HG03378 (cell line): ENCODE measurements around the gene CAMKMT.

Source experiments
- ATAC-seq: cut with Tn5 transposase; IDR thresholded peaks from one replicate; pipeline ENCODE4 v1.9.1; 2021; ENCODE audit warnings: mild to moderate bottlenecking, moderate library complexity; ENCODE audit not compliant: unreplicated experiment

The CAMKMT gene

DNA sequence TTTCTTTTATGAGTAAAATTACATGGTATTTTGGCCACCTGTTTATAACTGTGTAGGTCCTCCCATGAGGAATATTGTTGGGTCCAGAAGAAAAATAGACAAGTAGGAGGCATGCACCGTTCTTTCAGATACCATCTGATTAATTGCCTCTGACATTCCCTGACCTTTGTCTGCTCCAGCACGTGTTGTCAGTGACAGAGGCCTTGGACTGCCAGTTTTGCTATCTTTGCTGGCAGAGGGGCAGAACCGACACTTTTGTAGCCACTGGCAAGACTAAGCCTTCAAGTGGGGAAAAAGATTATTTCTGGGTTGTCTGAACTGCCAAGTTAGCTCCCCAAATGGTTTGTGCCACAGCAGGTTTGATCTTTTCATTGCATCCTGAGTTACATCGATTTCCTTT lies 276.9 kb downstream of the CAMKMT start:
- no peak for ATAC-seq

DNA sequence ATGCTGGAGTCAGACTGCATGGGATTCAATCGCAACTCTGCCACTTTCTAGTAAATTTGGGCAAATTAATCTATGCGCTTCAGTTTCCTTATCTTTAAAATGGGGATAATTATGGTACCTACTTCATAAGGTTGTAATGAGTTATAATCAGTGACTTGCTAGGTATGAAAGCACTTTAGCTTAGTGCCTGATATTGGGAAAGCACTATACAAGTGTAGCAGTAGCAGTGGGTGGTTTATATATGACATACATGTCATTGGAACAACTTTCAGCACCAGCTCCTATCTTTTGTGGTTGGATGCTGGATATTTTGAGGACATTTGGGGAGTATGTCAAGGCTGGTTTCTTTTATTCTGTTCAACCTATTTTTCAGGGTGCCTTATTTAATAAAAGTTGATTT lies 277.7 kb downstream of the CAMKMT start:
- no peak for ATAC-seq

- no peak for ATAC-seq
Measured at GRCh38 chr2:44642123-44642857, 280.5 kb downstream of the CAMKMT start.

- no peak for ATAC-seq
Measured at GRCh38 chr2:44645937-44646336, 284.2 kb downstream of the CAMKMT start.

DNA sequence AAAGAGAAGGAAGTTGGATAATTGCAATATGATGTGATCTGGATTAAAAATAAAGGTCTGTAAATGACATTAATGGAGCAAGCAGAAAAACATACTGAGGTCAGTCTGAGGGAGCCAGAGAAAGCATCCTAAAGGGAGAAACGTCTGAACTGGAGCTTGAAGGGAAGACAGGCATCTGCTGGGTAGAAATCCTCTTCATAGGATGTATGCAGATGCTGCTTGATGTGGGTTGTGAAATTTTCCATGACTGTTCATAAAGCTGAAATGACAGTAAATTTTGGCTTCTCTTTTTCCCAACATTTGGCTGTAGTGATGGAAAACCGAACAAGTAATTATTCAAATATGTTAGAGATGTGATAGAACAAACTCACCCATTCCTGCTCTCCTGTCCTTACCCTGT lies 287.6 kb downstream of the CAMKMT start:
- ATAC-seq, result no peak

GRCh38 chr2:44650796-44651195 lies 289.0 kb downstream of the CAMKMT start:
- no peak for ATAC-seq

DNA sequence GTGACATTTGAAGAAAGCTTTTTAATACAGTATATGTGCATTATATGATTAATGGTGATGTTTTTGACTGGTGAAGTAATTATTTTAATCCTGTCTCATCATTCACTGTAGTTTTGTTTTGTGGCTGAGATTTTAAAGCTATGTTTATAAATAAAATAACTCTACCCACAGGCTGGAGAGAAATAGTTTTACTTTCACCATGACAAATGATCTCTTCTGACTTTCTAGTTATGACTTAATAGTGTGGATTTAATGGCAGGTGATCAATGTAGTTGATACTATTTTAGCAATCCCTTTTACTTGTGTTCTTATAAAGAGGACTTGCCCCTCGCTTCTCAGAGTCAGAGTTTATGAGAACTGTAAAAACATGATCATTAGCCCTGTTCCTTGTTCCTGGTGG lies 290.2 kb downstream of the CAMKMT start:
- ATAC-seq, result peak; percentile 88

DNA sequence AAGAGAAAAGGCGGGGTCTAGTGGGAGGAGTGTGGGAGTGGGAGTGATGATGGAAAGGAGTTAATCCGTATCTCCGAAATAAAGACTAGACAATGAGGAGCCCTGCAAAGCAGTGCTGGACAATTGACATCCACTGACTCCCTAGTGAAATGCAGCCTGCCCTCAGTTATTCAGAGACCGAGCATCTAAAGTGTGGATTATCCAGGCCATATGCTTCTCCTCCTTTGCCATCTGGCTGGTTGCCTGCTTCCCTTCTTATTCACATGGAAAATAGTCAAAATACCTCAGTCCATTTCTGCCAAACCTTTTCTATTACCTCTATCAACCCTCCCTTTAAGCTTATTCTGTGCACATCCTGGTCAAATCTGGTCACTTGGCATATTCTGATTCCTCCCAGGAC lies 291.0 kb downstream of the CAMKMT start:
- ATAC-seq, result no peak

DNA sequence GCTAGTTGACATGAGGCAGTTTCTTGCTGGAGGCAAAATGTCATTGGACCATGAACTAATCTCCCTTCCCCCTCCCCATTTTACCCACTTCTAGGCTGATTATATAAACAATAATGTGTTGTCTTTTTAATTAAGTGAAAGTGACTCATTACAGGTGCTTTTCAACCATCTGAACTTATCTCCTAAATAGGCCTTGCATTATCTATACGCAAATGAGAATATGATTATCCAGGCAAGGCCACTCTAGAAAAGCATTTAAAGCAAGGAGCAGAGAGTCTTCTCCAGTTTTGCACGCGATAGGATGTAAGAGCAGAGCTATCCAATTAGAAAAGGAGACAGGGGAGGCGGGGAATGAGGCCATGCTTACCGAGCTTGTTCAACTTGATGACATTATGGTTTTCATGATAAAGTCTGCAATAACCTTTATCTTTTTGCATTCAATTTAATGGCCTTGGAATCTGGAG lies 293.7 kb downstream of the CAMKMT start:
- ATAC-seq, result no peak

GRCh38 chr2:44656460-44656859 lies 294.7 kb downstream of the CAMKMT start:
- no peak for ATAC-seq

- ATAC-seq, result no peak
Measured at GRCh38 chr2:44663471-44664073, 301.8 kb downstream of the CAMKMT start.

GRCh38 chr2:44668336-44668735 lies 306.6 kb downstream of the CAMKMT start:
- ATAC-seq, result no peak

DNA sequence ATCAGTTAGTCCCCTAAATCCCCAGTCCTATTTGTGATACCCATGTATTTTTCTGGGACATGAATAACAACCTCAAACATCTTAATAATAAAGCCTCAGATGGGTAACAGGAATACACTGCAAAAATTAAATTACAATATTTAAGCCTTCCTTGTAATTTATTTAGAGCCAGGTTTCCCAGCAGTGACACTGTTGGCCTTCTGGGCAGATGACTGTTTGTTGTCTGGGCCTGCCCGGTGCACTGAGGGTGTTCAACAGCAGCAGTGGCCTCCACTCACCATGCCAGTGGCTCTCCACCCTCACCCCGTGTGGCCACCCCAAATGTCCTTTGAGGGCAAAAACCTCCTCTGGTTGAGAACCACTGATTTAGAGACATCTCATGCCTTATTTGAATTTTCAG lies 309.5 kb downstream of the CAMKMT start:
- no peak for ATAC-seq

GRCh38 chr2:44671916-44672315 lies 310.2 kb downstream of the CAMKMT start:
- no peak for ATAC-seq

- no peak for ATAC-seq
Measured at GRCh38 chr2:44672431-44672830, 310.7 kb downstream of the CAMKMT start.

DNA sequence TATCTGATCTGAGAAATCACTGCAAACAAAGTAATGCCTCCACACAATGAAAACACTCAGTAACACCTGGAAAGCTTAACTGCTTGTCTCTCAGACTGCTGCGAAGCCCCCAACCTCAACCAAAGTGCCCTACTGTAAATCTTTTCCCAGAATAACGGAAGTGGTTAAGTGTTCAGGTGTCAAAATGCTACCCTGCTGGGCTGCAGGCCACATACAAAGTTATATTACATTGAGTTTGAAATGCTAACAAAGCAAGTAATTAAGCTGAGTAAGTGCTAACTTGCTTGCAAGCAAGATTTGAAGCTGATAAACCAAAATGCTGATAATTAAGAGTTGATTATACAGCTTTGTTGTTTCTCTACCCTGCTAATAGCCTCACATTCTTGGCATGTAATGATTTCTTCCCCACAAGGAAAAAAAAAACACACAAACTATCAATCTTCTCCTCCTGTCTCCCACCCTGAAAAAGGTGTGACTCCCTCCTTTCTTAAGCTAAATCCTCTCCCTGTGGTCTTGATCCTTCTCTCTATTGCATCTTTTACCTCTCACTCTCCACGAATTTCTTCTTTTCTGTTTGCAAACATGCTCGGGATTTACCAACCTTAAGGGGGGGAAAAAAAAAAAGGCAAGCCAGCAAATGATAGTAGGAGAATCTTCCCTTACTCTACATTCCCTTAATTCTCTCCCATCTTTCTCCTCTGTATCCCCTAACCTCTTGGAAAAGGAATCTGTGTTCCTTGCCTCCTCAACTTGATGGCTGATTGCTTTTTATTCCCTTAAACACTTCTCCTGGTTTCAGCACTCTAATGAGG lies 312.9 kb downstream of the CAMKMT start:
- ATAC-seq, result no peak

DNA sequence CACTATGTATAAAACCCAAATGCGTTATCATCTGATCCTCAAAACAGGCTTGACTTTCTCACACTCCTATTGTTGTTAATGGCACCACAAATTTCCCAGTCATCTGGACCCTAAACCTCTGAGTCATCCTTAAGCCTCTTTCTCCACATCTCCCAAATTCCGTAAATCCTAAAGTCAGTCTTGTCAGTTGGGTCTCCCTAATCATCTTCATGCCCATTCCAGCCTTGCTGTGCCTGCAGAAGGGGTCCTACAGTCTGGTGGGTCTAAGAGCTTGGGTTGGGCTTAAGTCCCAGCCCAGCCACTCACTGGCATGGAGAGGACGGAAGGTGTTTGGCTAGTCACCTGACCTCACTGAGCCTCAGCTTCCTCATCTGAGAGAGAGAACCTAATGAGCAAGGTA lies 314.6 kb downstream of the CAMKMT start:
- ATAC-seq, result no peak

DNA sequence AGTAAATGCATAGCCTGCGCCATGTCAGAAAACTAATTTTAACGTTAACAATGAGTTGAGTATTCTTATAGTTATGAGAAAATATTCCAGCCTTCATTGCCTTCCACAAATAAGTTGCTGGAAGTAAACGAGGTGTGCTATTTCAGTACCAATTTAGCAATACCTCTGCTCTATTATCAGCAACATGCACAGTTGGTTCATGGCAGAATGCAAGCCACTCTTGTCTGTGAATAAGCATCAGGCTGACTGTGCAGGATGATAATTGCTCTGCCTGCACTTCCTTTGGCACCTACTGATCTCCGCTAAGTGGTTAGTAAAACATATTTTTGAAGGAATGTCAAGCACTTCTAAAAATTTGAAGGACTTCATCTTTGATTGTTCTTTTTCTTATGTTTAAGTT lies 317.8 kb downstream of the CAMKMT start:
- no peak for ATAC-seq

DNA sequence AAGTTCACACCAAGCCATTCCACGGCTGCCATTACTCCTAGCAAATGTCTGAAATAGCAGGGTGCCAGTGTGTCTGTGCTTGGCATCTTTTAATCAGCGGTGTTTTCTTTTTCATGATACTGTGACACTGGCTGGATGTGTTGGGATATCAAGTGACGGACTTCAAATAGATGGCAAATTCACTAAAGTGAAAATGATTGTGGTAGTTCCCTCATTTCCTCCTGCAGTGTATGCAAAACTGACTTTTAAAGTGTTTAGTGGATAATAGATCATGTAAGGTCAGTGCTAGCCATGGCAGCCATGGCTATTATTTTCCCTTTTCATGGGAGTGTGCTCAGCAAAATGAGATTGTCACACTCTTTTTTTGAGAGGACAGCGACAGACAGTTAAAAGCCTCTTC lies 318.2 kb downstream of the CAMKMT start:
- no peak for ATAC-seq

- no peak for ATAC-seq
Measured at GRCh38 chr2:44680424-44680971, 318.8 kb downstream of the CAMKMT start.

- no peak for ATAC-seq
Measured at GRCh38 chr2:44680983-44681531, 319.3 kb downstream of the CAMKMT start.
